Measurements from ENCODE around the gene CD160.
"Not testable (repeated sequence)": the region's sequence is repeated elsewhere in the genome, so short reads cannot be mapped to it uniquely, and the experiment has no call there.

Gene CD160

GRCh38 chr1:145710291-145711027 is 8.8 kb upstream of the CD160 start:
- no peak for FAIRE-seq

GRCh38 chr1:145711213-145711651 is 8.1 kb upstream of the CD160 start:
- no peak for FAIRE-seq

GRCh38 chr1:145714524-145715111 is 4.7 kb upstream of the CD160 start:
- FAIRE-seq: no peak

GRCh38 chr1:145716641-145717345 is 2.5 kb upstream of the CD160 start:
- FAIRE-seq: no peak

GRCh38 chr1:145717833-145718232 is 1.5 kb upstream of the CD160 start:
- no peak for FAIRE-seq

GRCh38 chr1:145718465-145718864 is 834 bp upstream of the CD160 start:
- not testable (repeated sequence) for FAIRE-seq

GRCh38 chr1:145720556-145720877 is 1.2 kb downstream of the CD160 start:
- FAIRE-seq: no peak

GRCh38 chr1:145720878-145721671 is 1.8 kb downstream of the CD160 start:
- FAIRE-seq: no peak

- not testable (repeated sequence) for FAIRE-seq
Measured at GRCh38 chr1:145726193-145726592, 6.9 kb downstream of the CD160 start.

GRCh38 chr1:145729196-145729595 is 9.9 kb downstream of the CD160 start:
- FAIRE-seq: no peak

GRCh38 chr1:145729666-145730436 is 10.6 kb downstream of the CD160 start:
- no peak for FAIRE-seq

- no peak for FAIRE-seq
Measured at GRCh38 chr1:145730467-145730866, 11.2 kb downstream of the CD160 start.

GRCh38 chr1:145730900-145731299 is 11.6 kb downstream of the CD160 start:
- FAIRE-seq: no peak

- FAIRE-seq: no peak
Measured at GRCh38 chr1:145736191-145736590, 16.9 kb downstream of the CD160 start.

- no peak for FAIRE-seq
Measured at GRCh38 chr1:145740269-145740668, 21.0 kb downstream of the CD160 start.

- FAIRE-seq: no peak
Measured at GRCh38 chr1:145747398-145748247, 28.3 kb downstream of the CD160 start.

GRCh38 chr1:145750426-145750825 is 31.1 kb downstream of the CD160 start:
- no peak for FAIRE-seq

GRCh38 chr1:145751491-145752037 is 32.3 kb downstream of the CD160 start:
- no peak for FAIRE-seq

GRCh38 chr1:145757420-145757819 is 38.1 kb downstream of the CD160 start:
- no peak for FAIRE-seq

GRCh38 chr1:145758116-145758515 is 38.8 kb downstream of the CD160 start:
- FAIRE-seq: no peak

- no peak for FAIRE-seq
Measured at GRCh38 chr1:145758575-145758974, 39.3 kb downstream of the CD160 start.
